PC-3 (cell line): Measurements from ENCODE around the gene BRD3. TPM values are rescaled to one million over a fixed set of nuclear protein-coding genes. Genes with fewer than 3 reads are reported as not detected.
"Not testable (repeated sequence)": the region's sequence is repeated elsewhere in the genome, so short reads cannot be mapped to it uniquely, and the experiment has no call there.

ENCODE experiments used
- ATAC-seq: fragments of 200-7000 bp; cut with Tn5 transposase; 2 replicates; pipeline ENCODE4 v1.9.1; 2020; ENCODE audit warnings: mild to moderate bottlenecking, moderate library complexity
- BruUV-seq: library from RNA; stranded (reverse); fragments of 400-500 nt; replicated peaks from 2 replicates; lab custom pipeline; 2021; lab: Mats Ljungman, UMichigan
- CTCF ChIA-PET: fragments of 300-600 bp; sonication (Branson Sonifier 250); formaldehyde crosslinking; loops from one replicate; lab custom pipeline; 2022; ENCODE audit warnings: antibody characterized with exemption; lab: Charles Lee
- POLR2A ChIA-PET: fragments of 300-600 bp; sonication (Branson Sonifier 250); formaldehyde crosslinking; loops from one replicate; lab custom pipeline; 2022; ENCODE audit warnings: antibody characterized with exemption; ENCODE audit not compliant: unreplicated experiment; lab: Charles Lee
- DNase-seq: peaks from one replicate; pipeline ENCODE4 v3.0.0-alpha.2; 2015
- H2AFZ ChIP-seq: fragments of 300-600 bp; sonication (generic); 2 replicates; pipeline ENCODE4 v1.6.0; 2016; ENCODE audit warnings: antibody characterized with exemption, low read length
- H3F3A ChIP-seq: fragments of 300-600 bp; sonication (generic); one replicate; pipeline ENCODE4 v1.6.0; 2017; ENCODE audit warnings: antibody characterized with exemption, low read length, control low read depth, mild to moderate bottlenecking; ENCODE audit not compliant: unreplicated experiment
- H3K27ac ChIP-seq: fragments of 300-600 bp; sonication (generic); 2 replicates; pipeline ENCODE4 v1.5.1; 2016; ENCODE audit warnings: mild to moderate bottlenecking, low read length
- H3K27me3 ChIP-seq: fragments of 300-600 bp; sonication (generic); 2 replicates; pipeline ENCODE4 v1.6.1; 2016; ENCODE audit warnings: low read length, mixed read lengths
- H3K36me3 ChIP-seq: fragments of 300-600 bp; sonication (generic); 2 replicates; pipeline ENCODE4 v1.6.1; 2016; ENCODE audit warnings: low read depth, mixed run types, low read length, mixed read lengths
- H3K4me1 ChIP-seq: fragments of 300-600 bp; sonication (generic); 2 replicates; pipeline ENCODE4 v1.5.1; 2016; ENCODE audit warnings: low read length; ENCODE audit not compliant: insufficient read depth
- H3K4me2 ChIP-seq: fragments of 300-600 bp; sonication (generic); 2 replicates; pipeline ENCODE4 v1.6.0; 2016; ENCODE audit warnings: low read length
- H3K4me3 ChIP-seq: fragments of 300-600 bp; sonication (generic); 2 replicates; pipeline ENCODE4 v1.5.1; 2016; ENCODE audit warnings: mild to moderate bottlenecking, low read length, mixed read lengths
- H3K79me2 ChIP-seq: fragments of 300-600 bp; sonication (generic); 2 replicates; pipeline ENCODE4 v1.6.1; 2017; ENCODE audit warnings: low read length, mixed read lengths
- H3K9ac ChIP-seq: fragments of 300-600 bp; sonication (generic); 2 replicates; pipeline ENCODE4 v1.6.0; 2016; ENCODE audit warnings: mild to moderate bottlenecking, low read length
- H3K9me2 ChIP-seq: fragments of 300-600 bp; sonication (generic); replicated peaks from 2 replicates; pipeline ENCODE4 v1.6.1; 2016; ENCODE audit warnings: mixed run types, low read length, mixed read lengths
- H3K9me3 ChIP-seq: fragments of 300-600 bp; sonication (generic); 2 replicates; pipeline ENCODE4 v1.6.1; 2016; ENCODE audit warnings: low read length, mixed read lengths
- H4K20me1 ChIP-seq: fragments of 300-600 bp; sonication (generic); 2 replicates; pipeline ENCODE4 v1.6.1; 2016; ENCODE audit warnings: low read length, mixed read lengths
- EZH2 ChIP-seq: fragments of 300-600 bp; sonication (generic); IDR thresholded peaks from one replicate; pipeline ENCODE4 v1.6.1; 2017; ENCODE audit warnings: antibody characterized with exemption, mild to moderate bottlenecking, low read length; ENCODE audit not compliant: unreplicated experiment
- EZH2phosphoT487 ChIP-seq: fragments of 300-600 bp; sonication (generic); IDR thresholded peaks from 2 replicates; pipeline ENCODE4 v1.6.1; 2018; ENCODE audit warnings: mild to moderate bottlenecking, antibody characterized with exemption, low read length, borderline replicate concordance
- intact Hi-C: fragments of 100-400 bp; cut with micrococcal nuclease; formaldehyde crosslinking; loops from 2 replicates; pipeline ENCODE4 v1.9.0; 2023
- total RNA-seq: library from RNA; depleted of rRNA; stranded (reverse); fragments of >200 nt; gene quantifications from 2 replicates; pipeline ENCODE4 v1.2.3, GENCODE V29; 2014
- TF ChIP-seq, protein P1 (sequence below): fragments of 300-600 bp; sonication (generic); conservative IDR thresholded peaks from 2 replicates; pipeline ENCODE4 v1.5.1; 2017; ENCODE audit warnings: antibody characterized with exemption, low read depth, mild to moderate bottlenecking, low read length

Gene BRD3
- total RNA-seq, 1 experiment from 2014 or later: 5.5 TPM

DNA sequence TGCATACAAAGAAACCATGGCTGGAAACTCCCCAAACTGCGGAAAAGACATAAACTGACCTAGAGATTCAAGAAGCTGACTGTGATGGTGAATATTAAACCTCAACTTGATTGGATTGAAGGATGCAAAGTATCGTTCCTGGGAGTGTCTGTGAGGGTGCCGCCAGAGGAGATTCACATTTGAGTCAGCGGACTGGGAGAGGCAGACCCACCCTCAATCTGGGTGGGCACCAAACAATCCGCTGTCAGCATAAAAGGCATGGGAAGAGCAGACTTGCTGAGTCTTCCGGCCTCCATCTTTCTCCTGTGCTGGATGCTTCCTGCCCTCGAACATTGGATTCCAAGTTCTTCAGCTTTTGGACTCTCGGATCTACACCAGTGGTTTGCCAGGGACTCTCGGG lies 43.2 kb upstream of the BRD3 start:
- H4K20me1 ChIP-seq: no peaks in the 10 kb centered on the region
- no peak overlapping the region for H2AFZ ChIP-seq
- TF ChIP-seq, protein P1, sequence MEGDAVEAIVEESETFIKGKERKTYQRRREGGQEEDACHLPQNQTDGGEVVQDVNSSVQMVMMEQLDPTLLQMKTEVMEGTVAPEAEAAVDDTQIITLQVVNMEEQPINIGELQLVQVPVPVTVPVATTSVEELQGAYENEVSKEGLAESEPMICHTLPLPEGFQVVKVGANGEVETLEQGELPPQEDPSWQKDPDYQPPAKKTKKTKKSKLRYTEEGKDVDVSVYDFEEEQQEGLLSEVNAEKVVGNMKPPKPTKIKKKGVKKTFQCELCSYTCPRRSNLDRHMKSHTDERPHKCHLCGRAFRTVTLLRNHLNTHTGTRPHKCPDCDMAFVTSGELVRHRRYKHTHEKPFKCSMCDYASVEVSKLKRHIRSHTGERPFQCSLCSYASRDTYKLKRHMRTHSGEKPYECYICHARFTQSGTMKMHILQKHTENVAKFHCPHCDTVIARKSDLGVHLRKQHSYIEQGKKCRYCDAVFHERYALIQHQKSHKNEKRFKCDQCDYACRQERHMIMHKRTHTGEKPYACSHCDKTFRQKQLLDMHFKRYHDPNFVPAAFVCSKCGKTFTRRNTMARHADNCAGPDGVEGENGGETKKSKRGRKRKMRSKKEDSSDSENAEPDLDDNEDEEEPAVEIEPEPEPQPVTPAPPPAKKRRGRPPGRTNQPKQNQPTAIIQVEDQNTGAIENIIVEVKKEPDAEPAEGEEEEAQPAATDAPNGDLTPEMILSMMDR: no peak
- TF ChIP-seq EZH2phosphoT487 (no peak), EZH2 (no peak)
- no peak overlapping the region for H3K9ac ChIP-seq
- H3K36me3 ChIP-seq: no peaks in the 10 kb centered on the region
- H3K4me1 ChIP-seq: no peaks in the 10 kb centered on the region
- BruUV-seq: no TSS peak
- no peaks in the 10 kb centered on the region for H3K79me2 ChIP-seq
- no peak overlapping the region for H3K4me2 ChIP-seq
- ATAC-seq (no peak), DNase-seq (no peak)
- POLR2A ChIA-PET: no interaction called here
- CTCF ChIA-PET: no interaction called here
- H3K27me3 ChIP-seq: no peaks in the 10 kb centered on the region
- intact Hi-C loops: no loop called here
- no peaks in the 10 kb centered on the region for H3F3A ChIP-seq
- no peak overlapping the region for H3K4me3 ChIP-seq
- no peaks in the 10 kb centered on the region for H3K9me3 ChIP-seq
- H3K27ac ChIP-seq: no peak overlapping the region
- H3K9me2 ChIP-seq: no peaks in the 10 kb centered on the region

- POLR2A ChIA-PET: no interaction called here
- Histone ChIP-seq H3K27me3 (peaks cover 13% of the 10 kb centered on the region), H3K27ac (no peak overlapping the region), H3F3A (no peaks in the 10 kb centered on the region), H3K9me2 (no peaks in the 10 kb centered on the region), H3K9ac (no peak overlapping the region), H3K4me3 (no peak overlapping the region), H3K4me1 (no peaks in the 10 kb centered on the region), H3K4me2 (no peak overlapping the region), H4K20me1 (no peaks in the 10 kb centered on the region), H3K79me2 (no peaks in the 10 kb centered on the region), H2AFZ (no peak overlapping the region), H3K9me3 (no peaks in the 10 kb centered on the region), H3K36me3 (no peaks in the 10 kb centered on the region)
- ATAC-seq: no peak
- BruUV-seq: no TSS peak
- CTCF ChIA-PET: no interaction called here
- no peak for DNase-seq
- intact Hi-C loops: no loop called here
- TF ChIP-seq, protein P1: no peak
- TF ChIP-seq EZH2phosphoT487 (no peak), EZH2 (no peak)
Measured at GRCh38 chr9:134103391-134103998, 35.7 kb upstream of the BRD3 start.

GRCh38 chr9:134101623-134102149 lies 33.9 kb upstream of the BRD3 start:
- no peaks in the 10 kb centered on the region for H3K9me3 ChIP-seq
- no peaks in the 10 kb centered on the region for H3K79me2 ChIP-seq
- ATAC-seq (no peak), DNase-seq (no peak)
- ChIA-PET POLR2A (no interaction called here), CTCF (no interaction called here)
- H3K27me3 ChIP-seq: peaks cover 13% of the 10 kb centered on the region
- no peaks in the 10 kb centered on the region for H3K4me1 ChIP-seq
- no peak overlapping the region for H3K27ac ChIP-seq
- H3F3A ChIP-seq: no peaks in the 10 kb centered on the region
- H3K36me3 ChIP-seq: no peaks in the 10 kb centered on the region
- H3K4me2 ChIP-seq: no peak overlapping the region
- no peaks in the 10 kb centered on the region for H3K9me2 ChIP-seq
- H3K9ac ChIP-seq: no peak overlapping the region
- no peaks in the 10 kb centered on the region for H4K20me1 ChIP-seq
- BruUV-seq: no TSS peak
- no peak for TF ChIP-seq EZH2phosphoT487
- no peak for TF ChIP-seq EZH2
- TF ChIP-seq, protein P1: no peak
- intact Hi-C loops: no loop called here
- no peak overlapping the region for H3K4me3 ChIP-seq
- H2AFZ ChIP-seq: no peak overlapping the region

DNA sequence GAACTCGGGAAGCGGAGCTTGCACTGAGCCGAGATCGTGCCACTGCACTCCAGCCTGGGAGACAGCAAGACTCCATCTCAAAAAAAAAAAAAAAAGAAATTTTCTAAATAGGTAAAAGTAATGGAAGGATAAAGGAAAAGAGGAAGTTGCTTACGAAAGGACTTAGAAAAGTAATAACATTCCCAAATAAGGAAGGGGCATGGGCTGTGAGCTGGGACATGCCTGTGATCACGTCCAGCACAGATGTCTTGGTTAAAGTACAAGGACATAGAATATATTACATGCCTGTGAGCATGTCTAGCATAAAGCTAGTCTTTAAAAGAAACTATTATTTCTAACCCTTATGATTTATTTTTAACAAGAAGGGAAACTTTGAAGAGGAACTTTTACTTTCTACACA lies 33.3 kb upstream of the BRD3 start:
- POLR2A ChIA-PET: not testable (repeated sequence)

More for the DNA sequence above, 33.3 kb upstream of the BRD3 start:
- intact Hi-C loops, BruUV-seq, H3K9me3 ChIP-seq, H3K27ac ChIP-seq, H3F3A ChIP-seq, H3K9ac ChIP-seq, DNase-seq, H3K4me1 ChIP-seq, CTCF ChIA-PET, H3K4me2 ChIP-seq, H2AFZ ChIP-seq, H3K9me2 ChIP-seq, ATAC-seq, H3K36me3 ChIP-seq, H3K79me2 ChIP-seq, H3K4me3 ChIP-seq, H4K20me1 ChIP-seq: not testable (repeated sequence)
- peaks cover 13% of the 10 kb centered on the region for H3K27me3 ChIP-seq
